Femur (tissue), 1 donor: Measurements from ENCODE around the gene LMNB1.
"Not testable (repeated sequence)": the region's sequence is repeated elsewhere in the genome, so short reads cannot be mapped to it uniquely, and the experiment has no call there.

ENCODE experiments used
- DNase-seq: peaks from one replicate; pipeline ENCODE4 v3.0.0-alpha.2; 2017

The LMNB1 gene, protein sequence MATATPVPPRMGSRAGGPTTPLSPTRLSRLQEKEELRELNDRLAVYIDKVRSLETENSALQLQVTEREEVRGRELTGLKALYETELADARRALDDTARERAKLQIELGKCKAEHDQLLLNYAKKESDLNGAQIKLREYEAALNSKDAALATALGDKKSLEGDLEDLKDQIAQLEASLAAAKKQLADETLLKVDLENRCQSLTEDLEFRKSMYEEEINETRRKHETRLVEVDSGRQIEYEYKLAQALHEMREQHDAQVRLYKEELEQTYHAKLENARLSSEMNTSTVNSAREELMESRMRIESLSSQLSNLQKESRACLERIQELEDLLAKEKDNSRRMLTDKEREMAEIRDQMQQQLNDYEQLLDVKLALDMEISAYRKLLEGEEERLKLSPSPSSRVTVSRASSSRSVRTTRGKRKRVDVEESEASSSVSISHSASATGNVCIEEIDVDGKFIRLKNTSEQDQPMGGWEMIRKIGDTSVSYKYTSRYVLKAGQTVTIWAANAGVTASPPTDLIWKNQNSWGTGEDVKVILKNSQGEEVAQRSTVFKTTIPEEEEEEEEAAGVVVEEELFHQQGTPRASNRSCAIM

DNA sequence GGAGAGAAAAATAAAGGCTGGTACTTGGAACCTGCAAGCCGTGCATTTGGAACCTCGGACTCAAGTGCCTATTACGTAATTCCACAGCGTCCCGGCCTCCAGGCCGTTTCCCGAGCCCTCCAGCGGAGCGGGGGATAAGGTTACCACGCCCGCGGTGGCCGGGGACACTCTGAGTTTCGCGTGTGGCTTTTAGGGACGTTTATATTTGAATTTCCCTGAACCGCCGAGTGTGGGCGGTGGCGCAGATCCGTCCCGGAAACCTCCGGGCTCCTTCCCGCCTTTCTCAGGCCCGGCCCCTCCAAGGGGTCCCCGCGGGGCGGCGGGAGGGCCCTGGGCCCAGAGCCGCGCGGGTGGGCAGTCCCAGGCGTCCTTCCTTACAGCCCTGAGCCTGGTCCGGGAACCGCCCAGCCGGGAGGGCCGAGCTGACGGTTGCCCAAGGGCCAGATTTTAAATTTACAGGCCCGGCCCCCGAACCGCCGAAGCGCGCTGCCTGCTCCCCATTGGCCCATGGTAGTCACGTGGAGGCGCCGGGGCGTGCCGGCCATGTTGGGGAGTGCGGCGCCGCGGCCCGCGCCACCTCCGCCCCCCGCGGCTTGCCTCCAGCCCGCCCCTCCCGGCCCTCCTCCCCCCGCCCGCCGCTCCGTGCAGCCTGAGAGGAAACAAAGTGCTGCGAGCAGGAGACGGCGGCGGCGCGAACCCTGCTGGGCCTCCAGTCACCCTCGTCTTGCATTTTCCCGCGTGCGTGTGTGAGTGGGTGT, at the start of gene LMNB1:
Gene LMNB1, plus strand, starts transcription at position 638 of the 758 bp plus-strand sequence. CDS start 373 bp downstream, outside the sequence.
- peak; percentile 98 for DNase-seq

DNA sequence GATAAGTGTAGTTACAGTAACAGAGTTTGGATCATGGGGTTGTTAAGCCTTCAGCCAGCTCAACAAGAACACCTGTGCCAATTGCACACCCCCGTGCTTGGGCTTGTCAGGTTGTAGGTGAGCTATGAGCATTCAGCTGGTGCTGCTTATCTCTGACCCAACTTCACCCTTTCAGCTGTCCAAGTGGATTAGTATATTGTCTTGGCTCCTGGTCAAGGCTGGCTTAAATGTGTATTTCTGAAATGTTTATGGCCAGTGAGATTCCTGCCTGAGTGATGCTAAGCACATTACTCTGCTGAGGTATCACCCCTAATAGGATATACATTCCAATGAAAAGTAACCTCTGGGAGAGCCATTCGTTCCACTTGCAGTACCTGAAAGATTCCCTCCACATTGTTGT, 44.2 kb upstream of the LMNB1 start:
- DNase-seq = no peak

DNA sequence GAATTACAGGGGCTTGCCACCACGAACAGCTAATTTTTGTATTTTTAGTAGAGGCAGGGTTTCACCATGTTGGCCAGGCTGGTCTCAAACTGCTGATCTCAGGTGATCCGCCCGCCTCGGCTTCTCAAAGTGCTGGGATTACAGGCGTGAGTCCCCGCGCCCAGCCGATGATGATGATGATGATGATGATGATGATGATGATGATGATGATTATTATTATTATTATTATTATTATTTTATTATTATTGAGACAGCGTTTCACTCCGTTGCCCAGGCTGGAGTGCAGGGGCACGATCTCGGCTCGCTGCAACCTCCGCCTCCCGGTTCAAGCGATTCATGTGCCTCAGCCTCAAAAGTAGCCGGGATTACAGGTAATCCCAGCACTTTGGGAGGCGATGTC, 42.4 kb upstream of the LMNB1 start:
- DNase-seq = not testable (repeated sequence)

DNA sequence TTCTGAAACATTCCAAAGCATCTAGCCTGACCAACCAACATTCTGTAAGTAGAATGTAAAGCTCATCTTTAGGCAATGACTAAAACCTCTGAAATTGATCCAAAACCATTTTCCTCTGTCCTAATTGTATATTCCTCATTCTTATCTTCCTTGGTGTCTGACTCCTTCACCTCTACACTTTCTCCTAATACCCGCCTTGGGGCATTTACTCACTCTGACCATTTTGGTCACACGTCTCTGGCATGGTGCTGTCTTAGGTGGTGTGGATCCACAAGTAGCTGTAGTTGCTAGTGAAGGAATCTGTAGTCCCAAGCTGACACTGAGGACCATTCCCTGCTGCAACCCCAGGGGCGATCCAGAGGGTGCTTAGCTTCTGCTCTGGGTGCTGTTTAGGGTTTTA, 40.8 kb upstream of the LMNB1 start:
- no peak for DNase-seq

DNA sequence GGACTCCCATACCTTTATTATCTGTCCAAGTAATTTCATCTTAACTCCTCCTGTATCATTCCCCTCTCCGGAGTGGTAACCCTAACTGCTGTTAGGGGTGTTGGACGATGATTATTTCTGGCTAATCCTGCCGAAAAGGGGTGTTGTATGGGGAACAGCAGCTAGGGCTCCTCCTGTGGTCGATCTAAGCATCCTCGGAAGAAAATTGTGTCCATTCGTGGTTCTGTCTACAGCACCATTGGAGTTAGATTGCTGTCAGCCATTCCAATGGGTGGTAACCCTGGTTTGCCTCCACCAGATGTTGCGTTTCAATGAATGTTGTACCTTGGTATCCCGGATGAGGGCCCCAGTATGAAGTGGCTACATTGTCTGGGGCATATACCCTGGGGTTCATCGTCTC, 35.6 kb upstream of the LMNB1 start:
- DNase-seq = no peak

DNA sequence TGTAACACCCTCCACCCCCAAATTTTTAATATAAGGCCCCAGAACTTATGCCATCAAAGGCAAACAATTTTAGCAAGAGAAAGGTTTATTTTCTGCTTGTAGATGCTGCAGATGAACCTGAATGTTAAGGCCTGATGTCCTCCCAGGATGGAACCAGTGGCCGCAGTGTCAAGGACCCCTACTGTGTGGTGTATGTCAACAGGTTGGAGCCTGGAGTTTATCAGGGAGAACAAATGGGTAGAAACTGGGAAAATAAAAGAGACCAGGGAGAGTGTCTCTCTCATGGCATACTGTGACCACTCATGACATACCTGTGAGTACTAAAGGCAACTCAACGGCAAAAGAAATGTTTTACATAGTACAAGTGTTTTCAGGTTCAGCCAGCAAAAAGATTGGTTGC, 34.5 kb upstream of the LMNB1 start:
- no peak for DNase-seq

DNA sequence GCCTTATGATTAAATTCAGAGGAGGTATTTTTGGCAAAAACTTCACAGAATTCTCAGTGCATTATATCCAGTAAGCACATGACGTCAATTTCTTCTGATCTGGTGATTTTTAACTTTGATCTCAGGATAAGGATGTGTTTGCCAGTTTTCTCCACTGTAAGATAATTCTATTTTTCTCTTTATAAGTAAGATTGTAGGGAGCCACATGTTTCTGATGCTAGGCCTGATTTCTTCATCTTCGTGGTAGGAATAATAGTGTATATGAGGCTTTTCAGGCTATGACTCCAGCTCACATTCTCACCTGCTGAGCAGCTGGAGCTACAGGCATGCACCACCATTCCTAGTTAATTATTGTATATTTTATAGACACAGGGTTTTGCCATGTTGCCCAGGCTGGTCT, 32.1 kb upstream of the LMNB1 start:
- no peak for DNase-seq

DNA sequence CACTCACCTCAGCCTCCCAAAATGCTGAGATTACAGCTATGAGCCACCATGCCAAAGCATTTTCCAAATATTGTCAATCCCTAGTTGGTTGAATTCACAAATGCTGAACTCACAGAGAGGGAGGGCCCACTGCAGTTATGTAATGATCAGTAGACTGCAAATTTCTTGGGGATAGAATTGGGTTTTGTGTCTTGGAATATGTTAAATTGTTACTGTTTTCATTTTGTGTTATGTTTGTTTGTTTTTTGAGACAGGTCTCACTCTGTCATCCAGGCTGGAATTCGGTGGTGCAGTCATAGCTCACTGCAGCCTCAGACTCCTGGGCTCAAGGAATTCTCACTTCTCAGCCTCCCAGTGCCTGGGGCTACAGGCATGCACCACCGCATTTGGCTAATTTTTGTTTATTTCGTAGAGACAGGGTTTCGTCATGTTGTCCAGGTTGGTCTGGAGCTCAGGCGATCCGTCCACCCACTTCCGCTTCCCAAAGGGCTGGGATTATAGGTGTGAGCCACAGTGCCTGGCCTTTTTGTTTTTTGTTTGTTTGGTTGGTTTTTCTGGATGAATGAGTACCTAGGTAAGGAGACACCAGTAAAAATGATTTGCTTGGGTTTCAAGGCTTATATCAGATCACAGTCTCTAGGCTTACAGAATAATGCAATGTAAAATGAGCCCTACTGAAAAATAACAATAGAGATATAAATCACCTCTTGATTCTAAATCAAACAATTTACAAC, 31.5 kb upstream of the LMNB1 start:
- no peak for DNase-seq

DNA sequence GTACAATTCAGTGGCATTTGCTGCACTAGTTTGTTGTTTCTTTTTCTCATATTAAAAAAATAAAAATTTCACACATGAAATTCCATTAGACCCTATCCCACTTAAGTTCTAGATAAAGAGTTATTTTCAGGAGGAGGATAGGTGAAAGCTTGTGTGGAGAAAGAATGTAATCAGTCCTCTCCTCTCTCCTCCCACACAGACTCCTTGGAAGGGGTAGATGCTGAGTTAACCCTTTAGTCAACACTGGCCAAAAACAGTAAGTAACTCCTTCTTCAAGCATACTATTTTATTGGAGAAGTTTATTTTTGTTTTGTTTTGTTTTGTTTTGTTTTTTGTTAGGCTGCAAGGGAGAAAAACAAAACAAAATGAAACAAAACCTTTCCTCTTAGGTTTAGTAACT, 30.6 kb upstream of the LMNB1 start:
- no peak for DNase-seq

DNA sequence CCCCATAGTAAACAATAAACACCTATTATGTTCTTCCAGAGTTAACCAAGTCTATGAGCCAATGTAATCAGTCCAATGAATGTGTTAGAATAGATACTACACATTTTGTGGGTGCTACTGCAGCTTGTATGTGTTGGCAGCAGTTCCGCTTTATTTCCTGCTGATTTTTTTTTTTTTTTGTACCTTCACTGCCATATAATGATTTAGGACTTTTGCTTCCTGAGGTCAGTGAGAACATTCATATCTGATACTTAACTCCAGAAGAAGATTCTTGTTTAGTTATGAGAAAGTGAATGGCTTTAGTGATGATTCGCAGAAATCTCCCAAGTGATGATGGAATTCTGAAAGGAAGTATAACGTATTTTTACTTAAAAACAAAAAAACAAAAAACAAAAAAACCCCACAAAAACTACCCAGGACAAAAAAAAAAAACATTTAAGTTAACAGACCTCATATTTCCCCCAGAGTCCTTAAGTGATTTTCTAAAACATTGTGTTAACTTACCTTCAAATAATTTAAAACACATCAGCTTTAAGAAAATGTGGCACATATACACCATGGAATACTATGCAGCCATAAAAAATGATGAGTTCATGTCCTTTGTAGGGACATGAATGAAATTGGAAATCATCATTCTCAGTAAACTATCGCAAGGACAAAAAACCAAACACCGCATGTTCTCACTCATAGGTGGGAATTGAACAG, 24.7 kb upstream of the LMNB1 start:
- no peak for DNase-seq

DNA sequence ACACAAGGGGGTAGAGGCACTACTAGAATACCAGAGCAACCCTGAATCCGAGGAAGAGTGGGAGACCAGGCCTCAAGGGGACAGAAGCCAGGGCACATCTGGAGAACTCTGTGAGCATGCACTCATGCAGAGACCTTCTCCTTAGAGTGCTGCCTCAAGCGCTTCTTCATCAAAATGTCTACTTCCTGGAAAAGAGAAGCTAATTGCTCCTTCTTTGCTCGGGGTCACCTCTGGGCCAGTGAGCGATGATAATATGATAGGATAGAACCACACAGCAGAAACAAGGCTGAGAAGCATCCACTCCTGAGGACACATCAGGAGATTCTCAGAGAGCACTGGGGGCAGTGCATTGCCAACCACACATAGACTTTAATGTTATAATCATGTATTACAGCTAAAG, 23.7 kb upstream of the LMNB1 start:
- no peak for DNase-seq

DNA sequence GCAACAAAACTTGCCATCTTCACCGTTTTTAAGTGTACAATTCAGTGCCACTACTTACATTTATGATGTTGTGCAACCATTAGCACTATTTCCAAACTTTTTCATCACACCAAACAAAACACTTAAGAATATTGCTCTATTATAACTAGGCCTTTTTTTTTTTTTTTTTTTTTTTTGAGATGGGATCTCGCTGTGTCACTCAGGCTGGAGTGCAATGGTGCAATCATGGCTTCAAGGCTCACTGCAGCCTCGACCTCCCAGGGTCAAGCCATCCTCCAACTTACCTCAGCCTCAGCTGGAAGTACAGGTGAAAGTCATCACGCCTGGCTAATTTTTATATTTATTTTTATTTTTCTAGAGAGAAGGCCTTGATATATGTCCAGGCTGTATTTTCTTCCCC, 22.3 kb upstream of the LMNB1 start:
- DNase-seq = no peak

DNA sequence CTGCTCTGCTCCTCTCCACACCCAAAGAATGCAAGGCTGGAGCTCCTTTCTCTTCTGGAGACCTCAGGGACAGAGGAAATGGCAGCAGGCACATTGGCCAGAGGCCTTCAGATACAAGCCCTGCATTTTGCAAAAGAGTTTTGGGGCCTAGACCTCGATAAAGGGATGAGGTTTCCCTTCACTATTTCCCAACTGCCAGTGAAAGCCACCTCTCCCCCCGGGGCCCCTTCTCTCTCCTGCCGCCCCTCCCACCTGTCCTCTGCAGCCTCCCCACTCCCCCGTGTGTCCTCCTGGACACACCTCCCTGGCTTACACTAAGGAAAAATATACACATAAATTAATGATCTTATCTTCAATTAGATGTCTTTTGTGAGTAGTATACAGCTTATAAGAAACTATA, 21.3 kb upstream of the LMNB1 start:
- DNase-seq = no peak

DNA sequence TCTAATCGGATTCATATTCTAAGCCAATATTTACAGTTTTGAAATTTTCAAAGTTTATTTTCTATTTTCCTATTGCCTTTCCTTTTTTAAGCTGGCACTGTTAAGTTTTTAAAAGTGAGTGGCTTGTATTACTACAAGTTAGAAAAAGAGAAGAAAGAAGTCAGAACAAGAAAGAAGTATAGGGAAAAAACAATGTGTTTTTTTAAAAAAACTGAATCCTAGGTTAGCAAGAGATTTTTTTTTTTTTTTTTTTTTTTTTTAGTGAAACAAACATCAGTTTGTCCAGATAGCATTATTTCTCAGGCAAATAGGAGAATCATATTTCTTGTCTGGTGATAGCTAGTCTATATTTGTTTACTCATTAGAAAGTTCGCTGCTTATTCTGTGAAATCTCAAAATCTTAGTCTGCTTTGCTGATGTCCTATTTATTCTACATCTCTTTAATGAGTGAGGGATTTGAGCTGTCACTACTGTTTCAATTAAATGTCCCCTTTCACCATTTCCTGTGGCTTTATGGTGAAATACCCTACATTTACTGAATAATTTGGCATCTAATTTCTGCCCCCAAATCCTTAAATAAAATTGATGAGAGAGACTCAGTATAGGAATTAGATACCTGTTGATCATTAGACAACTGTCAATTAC, 19.1 kb upstream of the LMNB1 start:
- DNase-seq = no peak

DNA sequence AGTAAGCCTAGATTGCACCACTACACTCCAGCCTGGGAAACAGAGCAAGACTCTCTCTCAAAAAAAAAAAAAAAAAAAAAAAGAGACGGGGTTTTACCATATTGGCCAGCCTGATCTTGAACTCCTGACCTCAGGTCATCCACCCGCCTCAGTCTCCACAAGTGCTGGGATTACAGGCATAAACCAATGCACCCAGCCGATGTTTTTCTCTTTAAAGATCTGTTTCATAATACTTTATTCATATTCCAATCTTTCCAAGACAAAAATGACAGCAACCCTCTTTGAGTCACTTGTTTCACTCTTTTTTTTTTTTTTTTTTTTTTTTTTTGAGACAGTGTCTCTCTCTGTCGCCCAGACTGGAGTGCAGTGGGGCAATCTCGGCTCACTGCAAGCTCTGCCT, 13.6 kb upstream of the LMNB1 start:
- DNase-seq = no peak

DNA sequence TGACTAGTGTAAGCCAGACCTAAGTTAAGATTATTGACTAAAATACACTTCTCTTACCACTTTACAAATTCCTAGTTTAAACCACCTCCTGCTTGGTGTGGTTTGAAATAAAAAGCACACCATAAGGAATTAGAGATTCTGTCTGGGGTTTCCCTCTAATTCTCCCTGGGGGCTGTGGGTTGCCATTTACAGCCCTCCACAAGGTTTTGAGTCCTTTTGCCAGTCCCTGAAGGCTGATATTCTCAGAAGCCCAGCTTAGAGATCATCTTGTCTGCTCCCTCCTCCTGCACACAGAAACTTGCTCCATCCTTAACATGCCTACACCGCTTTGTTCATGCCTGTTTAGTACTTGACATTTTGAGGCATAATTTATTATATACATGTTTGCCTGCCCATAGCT, 7.2 kb upstream of the LMNB1 start:
- DNase-seq = no peak

DNA sequence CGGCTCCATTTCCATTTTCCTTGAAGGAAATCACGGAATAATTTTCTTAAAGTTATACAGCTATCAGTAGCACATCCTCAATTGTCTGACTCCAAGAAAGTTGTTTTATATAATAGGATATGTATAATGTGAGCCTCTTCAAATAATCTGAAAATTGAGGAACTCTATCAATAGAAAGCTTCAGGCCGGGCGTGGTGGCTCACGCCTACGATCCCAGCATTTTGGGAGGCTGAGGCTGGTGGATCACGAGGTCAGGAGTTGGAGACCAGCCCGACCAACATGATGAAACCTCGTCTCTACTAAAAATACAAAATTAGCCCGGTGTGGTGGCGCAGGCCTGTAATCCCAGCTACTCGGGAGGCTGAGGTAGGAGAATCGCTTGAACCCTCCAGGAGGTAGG, 3.4 kb upstream of the LMNB1 start:
- DNase-seq = not testable (repeated sequence)

DNA sequence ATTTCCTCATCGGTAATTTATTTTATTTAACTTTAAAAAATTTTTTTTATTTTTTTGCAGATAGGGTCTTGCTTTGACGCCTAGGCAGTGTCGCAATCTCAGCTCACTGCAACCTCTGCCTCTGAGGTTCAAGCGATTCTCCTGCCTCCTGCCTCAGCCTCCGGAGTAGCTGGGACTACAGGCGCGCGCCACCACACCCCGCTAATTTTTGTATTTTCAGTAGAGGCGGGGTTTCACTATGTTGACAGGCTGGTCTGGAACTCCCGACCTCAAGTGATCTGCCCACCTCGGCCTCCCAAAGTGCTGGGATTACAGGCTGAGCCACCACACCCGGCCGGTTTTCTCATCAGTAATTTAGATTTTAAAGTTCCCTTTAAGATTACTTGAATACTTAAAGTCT, 2.3 kb upstream of the LMNB1 start:
- DNase-seq = not testable (repeated sequence)

DNA sequence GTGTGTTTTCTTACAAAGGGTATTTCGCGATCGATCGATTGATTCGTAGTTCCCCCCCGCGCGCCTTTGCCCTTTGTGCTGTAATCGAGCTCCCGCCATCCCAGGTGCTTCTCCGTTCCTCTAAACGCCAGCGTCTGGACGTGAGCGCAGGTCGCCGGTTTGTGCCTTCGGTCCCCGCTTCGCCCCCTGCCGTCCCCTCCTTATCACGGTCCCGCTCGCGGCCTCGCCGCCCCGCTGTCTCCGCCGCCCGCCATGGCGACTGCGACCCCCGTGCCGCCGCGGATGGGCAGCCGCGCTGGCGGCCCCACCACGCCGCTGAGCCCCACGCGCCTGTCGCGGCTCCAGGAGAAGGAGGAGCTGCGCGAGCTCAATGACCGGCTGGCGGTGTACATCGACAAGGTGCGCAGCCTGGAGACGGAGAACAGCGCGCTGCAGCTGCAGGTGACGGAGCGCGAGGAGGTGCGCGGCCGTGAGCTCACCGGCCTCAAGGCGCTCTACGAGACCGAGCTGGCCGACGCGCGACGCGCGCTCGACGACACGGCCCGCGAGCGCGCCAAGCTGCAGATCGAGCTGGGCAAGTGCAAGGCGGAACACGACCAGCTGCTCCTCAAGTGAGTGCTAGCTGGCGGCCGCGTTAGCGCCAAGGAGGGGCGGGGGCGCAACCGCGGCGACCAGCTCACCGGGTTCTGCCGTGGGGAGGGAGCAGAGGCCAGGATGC, 480 bp downstream of the LMNB1 start:
- peak; percentile 69 for DNase-seq

DNA sequence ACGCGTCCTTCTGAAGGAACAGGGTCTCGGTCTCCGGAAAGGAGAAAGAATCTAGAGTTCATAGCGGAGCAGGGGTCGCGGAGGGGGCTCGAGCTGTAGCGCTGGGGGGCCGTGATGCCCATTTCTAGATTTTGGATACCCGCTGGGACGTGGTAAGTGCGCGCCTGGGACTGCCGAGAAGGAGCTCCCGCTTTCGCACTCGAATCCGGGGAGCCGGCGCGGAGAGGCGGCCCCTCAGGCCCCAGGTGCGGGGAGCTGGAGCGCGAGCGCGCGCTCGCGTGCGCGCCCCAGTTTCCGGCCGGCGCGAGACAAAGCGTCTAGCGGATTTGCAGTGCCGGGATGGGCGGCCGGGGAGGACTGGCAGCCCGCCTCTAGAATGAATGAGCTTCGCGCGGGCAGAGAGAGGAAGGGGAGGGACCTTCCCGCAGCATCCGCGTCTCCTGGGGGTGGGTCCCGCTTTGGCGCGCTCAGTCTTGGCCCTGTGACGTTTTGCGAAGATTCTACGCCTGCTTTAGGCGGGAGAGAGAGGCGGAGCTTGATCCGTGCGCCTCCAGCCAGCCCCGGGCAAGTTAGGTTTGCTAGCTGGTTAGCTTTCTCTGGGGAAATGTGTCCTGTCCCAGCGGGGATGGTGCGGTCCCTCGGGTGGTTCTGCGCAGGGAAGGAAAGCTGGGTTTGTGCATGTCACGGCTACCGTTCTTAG, 1.2 kb downstream of the LMNB1 start:
- DNase-seq = peak; percentile 95
